HepG2 (cell line): ENCODE measurements around the gene ATXN7L3. TPM values are rescaled to one million over a fixed set of nuclear protein-coding genes. Genes with fewer than 3 reads are reported as not detected.
A peak's percentile ranks its signal among the peaks of the same experiment; 100 is the strongest.

Source experiments
- ATF6 ChIP-seq: sonication (generic); formaldehyde crosslinking; conservative IDR thresholded peaks from 2 replicates; pipeline ENCODE4 v1.4.0; 2020; ENCODE audit warnings: missing genetic modification reagents
- EP300 ChIP-seq, 3 experiments: sonication (generic) in 1 of 3; formaldehyde crosslinking in 1 of 3; IDR thresholded peaks; 2 replicates each; pipeline versions ENCODE4 v1.5.1 to v1.6.1; 2011 to 2020; ENCODE audit warnings: low read depth in 2 of 3, low read length in 2 of 3, borderline replicate concordance in 1 of 3, improper control_type of control experiment in 1 of 3, mild to moderate bottlenecking in 1 of 3, missing genetic modification reagents in 1 of 3, moderate library complexity in 1 of 3
- GLI4 ChIP-seq: sonication (generic); formaldehyde crosslinking; IDR thresholded peaks from 2 replicates; pipeline ENCODE4 v1.5.1; 2020; ENCODE audit warnings: missing genetic modification reagents, mild to moderate bottlenecking, moderate library complexity, borderline replicate concordance
- HDAC6 ChIP-seq: fragments of 200-600 bp; sonication (generic); IDR thresholded peaks from 2 replicates; pipeline ENCODE4 v1.7.0; 2017; ENCODE audit warnings: mild to moderate bottlenecking, antibody characterized with exemption, low read length, low read depth
- HOXD1 ChIP-seq: sonication (generic); formaldehyde crosslinking; IDR thresholded peaks from 2 replicates; pipeline ENCODE4 v1.5.0; 2020; ENCODE audit warnings: missing genetic modification reagents
- KLF12 ChIP-seq: sonication (generic); formaldehyde crosslinking; IDR thresholded peaks from 2 replicates; pipeline ENCODE4 v1.4.0; 2020; ENCODE audit warnings: missing genetic modification reagents, borderline replicate concordance
- KLF13 ChIP-seq: sonication (generic); formaldehyde crosslinking; IDR thresholded peaks from 2 replicates; pipeline ENCODE4 v1.4.0; 2020; ENCODE audit warnings: mild to moderate bottlenecking, missing genetic modification reagents
- MAX ChIP-seq: IDR thresholded peaks from 2 replicates; pipeline ENCODE4 v1.6.1; 2012; ENCODE audit warnings: inconsistent platforms
- NCOA1 ChIP-seq: sonication (generic); formaldehyde crosslinking; IDR thresholded peaks from 2 replicates; pipeline ENCODE4 v1.9.0; 2021; ENCODE audit warnings: missing genetic modification reagents
- NR2F2 ChIP-seq: IDR thresholded peaks from 2 replicates; pipeline ENCODE4 v1.6.1; 2012; ENCODE audit warnings: low read depth, inconsistent platforms, borderline replicate concordance
- RFXAP ChIP-seq: sonication (generic); formaldehyde crosslinking; IDR thresholded peaks from 2 replicates; pipeline ENCODE4 v1.4.0; 2020; ENCODE audit warnings: missing genetic modification reagents, borderline replicate concordance
- TEAD3 ChIP-seq: optimal IDR thresholded peaks from 2 replicates; pipeline ENCODE3; 2016; ENCODE audit warnings: borderline replicate concordance
- THRA ChIP-seq: sonication (generic); formaldehyde crosslinking; IDR thresholded peaks from 2 replicates; pipeline ENCODE4 v1.4.0; 2020; ENCODE audit warnings: missing genetic modification reagents, borderline replicate concordance
- XRCC5 ChIP-seq: fragments of 200-400 bp; formaldehyde crosslinking; optimal IDR thresholded peaks from 2 replicates; pipeline ENCODE3; 2017; ENCODE audit warnings: mild to moderate bottlenecking, low read length
- YEATS2 ChIP-seq: sonication (generic); formaldehyde crosslinking; IDR thresholded peaks from 2 replicates; pipeline ENCODE4 v1.4.0; 2020; ENCODE audit warnings: missing genetic modification reagents, borderline replicate concordance
- ZNF224 ChIP-seq: sonication (generic); formaldehyde crosslinking; IDR thresholded peaks from 2 replicates; pipeline ENCODE4 v1.5.0; 2020; ENCODE audit warnings: mild to moderate bottlenecking, missing genetic modification reagents
- ZNF234 ChIP-seq: sonication (generic); formaldehyde crosslinking; conservative IDR thresholded peaks from 2 replicates; pipeline ENCODE4 v1.5.1; 2020; ENCODE audit warnings: mild to moderate bottlenecking, missing genetic modification reagents
- ZNF550 ChIP-seq: sonication (generic); formaldehyde crosslinking; IDR thresholded peaks from 2 replicates; pipeline ENCODE4 v1.4.0; 2020; ENCODE audit warnings: mild to moderate bottlenecking, missing genetic modification reagents, borderline replicate concordance
- ZNF562 ChIP-seq: sonication (generic); formaldehyde crosslinking; IDR thresholded peaks from 2 replicates; pipeline ENCODE4 v1.8.0; 2022; ENCODE audit warnings: missing genetic modification reagents, borderline replicate concordance
- ZNF564 ChIP-seq: sonication (generic); formaldehyde crosslinking; IDR thresholded peaks from 2 replicates; pipeline ENCODE4 v1.8.1; 2023; ENCODE audit warnings: mild to moderate bottlenecking, missing genetic modification reagents
- ZNF607 ChIP-seq: sonication (generic); formaldehyde crosslinking; IDR thresholded peaks from 2 replicates; pipeline ENCODE4 v1.5.1; 2020; ENCODE audit warnings: missing genetic modification reagents, mild to moderate bottlenecking, borderline replicate concordance
- ZNF724P ChIP-seq: sonication (generic); formaldehyde crosslinking; IDR thresholded peaks from 2 replicates; pipeline ENCODE4 v1.8.0; 2022; ENCODE audit warnings: missing genetic modification reagents, borderline replicate concordance
- polyA plus RNA-seq, 8 experiments: library from polyadenylated mRNA; depleted of rRNA in 3 of 8; stranded (reverse) in 7 of 8; unstranded in 1 of 8; fragments of >200 nt; fragmentation: Illumina TruSeq in 4 of 8; extraction: Trizol in 4 of 8; gene quantifications; 2 replicates each; pipeline versions ENCODE4 v1.2.1 to v1.2.3, GENCODE V29; 2011 to 2016; ENCODE audit warnings: low read depth in 4 of 8, missing spikeins in 1 of 8, mixed read lengths in 1 of 8; ENCODE audit not compliant: insufficient read depth in 1 of 8
- total RNA-seq, 5 experiments: library from RNA; depleted of rRNA; stranded (reverse); fragments of >200 nt; fragmentation: Illumina TruSeq; extraction: Trizol; gene quantifications; 2 replicates each; pipeline ENCODE4 v1.2.3, GENCODE V29; 2016; ENCODE audit warnings: low read depth in 1 of 5
- TF ChIP-seq, protein P1 (sequence below): sonication (generic); formaldehyde crosslinking; IDR thresholded peaks from 2 replicates; pipeline ENCODE4; 2020; ENCODE audit warnings: missing genetic modification reagents, mild to moderate bottlenecking, borderline replicate concordance

ATXN7L3 gene
- total and polyA plus RNA-seq, 2 of the 13 experiments (the other 11 are each of a cell fraction or from before 2014, with no cell fraction given), result 44.5 to 59.1 TPM

- TF ChIP-seq HDAC6 (no peak), ATF6 (CRISPR knock-in tag) (no peak), ZNF607 (0 out of 2 replicates have a peak, but pooled peaks have one; percentile 45), HOXD1 (CRISPR knock-in tag) (no peak), ZNF550 (CRISPR knock-in tag) (0 out of 2 replicates have a peak, but pooled peaks have one; percentile 13), ZNF724P (no peak), KLF12 (no peak), ZNF234 (CRISPR knock-in tag) (no peak), NCOA1 (CRISPR knock-in tag) (no peak), ZNF564 (CRISPR knock-in tag) (no peak), GLI4 (CRISPR knock-in tag) (no peak), RFXAP (CRISPR knock-in tag) (peak; percentile 74; the same call in 1 of the 2 replicates), NR2F2 (no peak), THRA (no peak), YEATS2 (CRISPR knock-in tag) (peak; percentile 38; the same call in 1 of the 2 replicates), KLF13 (CRISPR knock-in tag) (0 out of 2 replicates have a peak, but pooled peaks have one; percentile 12), TEAD3 (CRISPR knock-in tag) (no peak), XRCC5 (no peak), ZNF224 (CRISPR knock-in tag) (0 out of 2 replicates have a peak, but pooled peaks have one; percentile 56), EP300 (IDR thresholded peaks at IDR 0.05; ENCODE audit: low read depth in 2 of 2, low read length in 2 of 2) (no peak), EP300 (CRISPR knock-in tag; IDR thresholded peaks at IDR 0.05; ENCODE audit: borderline replicate concordance) (no peak), ZNF562 (no peak), MAX (no peak)
- TF ChIP-seq, protein P1, sequence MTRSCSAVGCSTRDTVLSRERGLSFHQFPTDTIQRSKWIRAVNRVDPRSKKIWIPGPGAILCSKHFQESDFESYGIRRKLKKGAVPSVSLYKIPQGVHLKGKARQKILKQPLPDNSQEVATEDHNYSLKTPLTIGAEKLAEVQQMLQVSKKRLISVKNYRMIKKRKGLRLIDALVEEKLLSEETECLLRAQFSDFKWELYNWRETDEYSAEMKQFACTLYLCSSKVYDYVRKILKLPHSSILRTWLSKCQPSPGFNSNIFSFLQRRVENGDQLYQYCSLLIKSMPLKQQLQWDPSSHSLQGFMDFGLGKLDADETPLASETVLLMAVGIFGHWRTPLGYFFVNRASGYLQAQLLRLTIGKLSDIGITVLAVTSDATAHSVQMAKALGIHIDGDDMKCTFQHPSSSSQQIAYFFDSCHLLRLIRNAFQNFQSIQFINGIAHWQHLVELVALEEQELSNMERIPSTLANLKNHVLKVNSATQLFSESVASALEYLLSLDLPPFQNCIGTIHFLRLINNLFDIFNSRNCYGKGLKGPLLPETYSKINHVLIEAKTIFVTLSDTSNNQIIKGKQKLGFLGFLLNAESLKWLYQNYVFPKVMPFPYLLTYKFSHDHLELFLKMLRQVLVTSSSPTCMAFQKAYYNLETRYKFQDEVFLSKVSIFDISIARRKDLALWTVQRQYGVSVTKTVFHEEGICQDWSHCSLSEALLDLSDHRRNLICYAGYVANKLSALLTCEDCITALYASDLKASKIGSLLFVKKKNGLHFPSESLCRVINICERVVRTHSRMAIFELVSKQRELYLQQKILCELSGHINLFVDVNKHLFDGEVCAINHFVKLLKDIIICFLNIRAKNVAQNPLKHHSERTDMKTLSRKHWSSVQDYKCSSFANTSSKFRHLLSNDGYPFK (CRISPR knock-in tag), result peak; percentile 48; the same call in 1 of the 2 replicates
Measured at GRCh38 chr17:44170499-44171201, 29.0 kb downstream of the ATXN7L3 start, which contains the start of gene ASB16 (continued).
